HepG2 (cell line): Measurements from ENCODE around the gene MRPL18. TPM values are rescaled to one million over a fixed set of nuclear protein-coding genes. Genes with fewer than 3 reads are reported as not detected.

Experiments
- AGO2 ChIP-seq: fragments of 200-400 bp; formaldehyde crosslinking; optimal IDR thresholded peaks from 2 replicates; pipeline ENCODE3; 2017; ENCODE audit warnings: mild to moderate bottlenecking, low read depth, low read length, moderate library complexity
- AHR ChIP-seq: IDR thresholded peaks from 2 replicates; pipeline ENCODE4 v1.6.1; 2018; ENCODE audit warnings: missing genetic modification reagents, missing compliant biosample characterization
- ARID5B ChIP-seq: IDR thresholded peaks from 2 replicates; pipeline ENCODE4 v1.4.0; 2020; ENCODE audit warnings: mild to moderate bottlenecking, missing genetic modification reagents
- CEBPB ChIP-seq: IDR thresholded peaks from 2 replicates; pipeline ENCODE4 v1.6.1; 2011; ENCODE audit warnings: low read depth, low read length, improper control_type of control experiment, borderline replicate concordance
- CSRNP1 ChIP-seq: sonication (generic); formaldehyde crosslinking; IDR thresholded peaks from 2 replicates; pipeline ENCODE4 v1.8.1; 2023; ENCODE audit warnings: mild to moderate bottlenecking, missing genetic modification reagents
- KDM5B ChIP-seq: sonication (generic); formaldehyde crosslinking; IDR thresholded peaks from 2 replicates; pipeline ENCODE4 v1.4.0; 2020; ENCODE audit warnings: missing genetic modification reagents, mild to moderate bottlenecking, borderline replicate concordance
- KLF15 ChIP-seq: sonication (generic); formaldehyde crosslinking; IDR thresholded peaks from 2 replicates; pipeline ENCODE4 v1.8.1; 2023; ENCODE audit warnings: borderline replicate concordance, mild to moderate bottlenecking, inconsistent platforms, missing genetic modification reagents, mixed read lengths
- MTF1 ChIP-seq: sonication (generic); formaldehyde crosslinking; IDR thresholded peaks from 2 replicates; pipeline ENCODE4 v1.5.0; 2020; ENCODE audit warnings: missing genetic modification reagents
- MZF1 ChIP-seq: sonication (generic); formaldehyde crosslinking; IDR thresholded peaks from 2 replicates; pipeline ENCODE4 v1.8.1; 2023; ENCODE audit warnings: mild to moderate bottlenecking, missing genetic modification reagents, borderline replicate concordance
- NFYC ChIP-seq: IDR thresholded peaks from 2 replicates; pipeline ENCODE4 v1.6.1; 2016; ENCODE audit warnings: missing genetic modification reagents, missing compliant biosample characterization
- RELA ChIP-seq: sonication (generic); formaldehyde crosslinking; IDR thresholded peaks from 2 replicates; pipeline ENCODE4 v1.4.0; 2020; ENCODE audit warnings: missing genetic modification reagents
- SALL1 ChIP-seq: sonication (generic); formaldehyde crosslinking; IDR thresholded peaks from 2 replicates; pipeline ENCODE4 v1.8.0; 2022; ENCODE audit warnings: mild to moderate bottlenecking, missing genetic modification reagents
- ZBTB42 ChIP-seq: sonication (generic); formaldehyde crosslinking; IDR thresholded peaks from 2 replicates; pipeline ENCODE4 v1.5.0; 2020; ENCODE audit warnings: mild to moderate bottlenecking, missing genetic modification reagents
- ZNF687 ChIP-seq: sonication (generic); formaldehyde crosslinking; IDR thresholded peaks from 2 replicates; pipeline ENCODE4 v1.5.1; 2020; ENCODE audit warnings: mild to moderate bottlenecking, missing genetic modification reagents, moderate library complexity
- ZNF768 ChIP-seq: sonication (generic); formaldehyde crosslinking; IDR thresholded peaks from 2 replicates; pipeline ENCODE4 v1.4.0; 2020; ENCODE audit warnings: missing genetic modification reagents
- polyA plus RNA-seq, 8 experiments: library from polyadenylated mRNA; depleted of rRNA in 3 of 8; stranded (reverse) in 7 of 8; unstranded in 1 of 8; fragments of >200 nt; fragmentation: Illumina TruSeq in 4 of 8; extraction: Trizol in 4 of 8; gene quantifications; 2 replicates each; pipeline versions ENCODE4 v1.2.1 to v1.2.3, GENCODE V29; 2011 to 2016; ENCODE audit warnings: low read depth in 4 of 8, missing spikeins in 1 of 8, mixed read lengths in 1 of 8; ENCODE audit not compliant: insufficient read depth in 1 of 8
- total RNA-seq, 5 experiments: library from RNA; depleted of rRNA; stranded (reverse); fragments of >200 nt; fragmentation: Illumina TruSeq; extraction: Trizol; gene quantifications; 2 replicates each; pipeline ENCODE4 v1.2.3, GENCODE V29; 2016; ENCODE audit warnings: low read depth in 1 of 5
- TF ChIP-seq, protein P1 (sequence below): sonication (generic); formaldehyde crosslinking; IDR thresholded peaks from 2 replicates; pipeline ENCODE4 v1.4.0; 2020; ENCODE audit warnings: missing genetic modification reagents, borderline replicate concordance

The MRPL18 gene
- total and polyA plus RNA-seq, 2 of the 13 experiments (the other 11 are each of a cell fraction or from before 2014, with no cell fraction given) = 85.6 to 176 TPM

DNA sequence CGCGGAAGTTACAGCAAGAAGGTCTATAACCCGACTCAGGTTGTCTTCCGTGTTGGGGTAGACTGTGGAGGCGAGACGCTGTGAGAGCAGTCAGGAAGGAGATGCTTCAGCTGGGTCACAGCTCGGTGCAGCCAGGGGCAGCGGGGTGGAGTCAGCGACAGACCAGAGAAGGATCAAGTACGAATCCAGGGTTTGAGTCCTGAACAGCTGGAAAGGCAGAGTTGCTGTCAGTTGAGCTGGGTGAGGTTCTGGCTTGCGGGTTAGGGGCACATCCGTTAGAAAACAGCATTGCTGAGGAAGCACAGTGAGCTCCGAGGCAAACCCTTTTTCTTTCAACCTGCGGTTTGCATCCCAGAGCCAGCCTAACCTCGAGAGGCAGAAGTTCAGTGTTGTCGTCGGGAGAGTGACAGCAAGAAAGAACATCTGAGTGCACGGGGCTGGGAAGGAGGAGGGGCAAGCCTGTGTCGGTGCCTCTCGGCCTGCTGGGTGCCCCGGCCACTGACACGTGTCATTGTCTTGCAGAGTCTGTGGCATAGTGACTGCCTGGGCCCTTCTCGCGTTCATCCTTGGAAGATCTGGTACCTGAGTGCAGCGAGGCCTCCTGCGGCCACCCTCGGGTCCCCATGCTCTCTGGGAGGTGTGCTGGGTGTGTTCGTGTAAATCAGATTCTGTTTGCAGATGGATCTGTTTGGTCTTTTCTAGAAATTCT is 29.8 kb downstream of the MRPL18 start (continued):
- TF ChIP-seq, protein P1, sequence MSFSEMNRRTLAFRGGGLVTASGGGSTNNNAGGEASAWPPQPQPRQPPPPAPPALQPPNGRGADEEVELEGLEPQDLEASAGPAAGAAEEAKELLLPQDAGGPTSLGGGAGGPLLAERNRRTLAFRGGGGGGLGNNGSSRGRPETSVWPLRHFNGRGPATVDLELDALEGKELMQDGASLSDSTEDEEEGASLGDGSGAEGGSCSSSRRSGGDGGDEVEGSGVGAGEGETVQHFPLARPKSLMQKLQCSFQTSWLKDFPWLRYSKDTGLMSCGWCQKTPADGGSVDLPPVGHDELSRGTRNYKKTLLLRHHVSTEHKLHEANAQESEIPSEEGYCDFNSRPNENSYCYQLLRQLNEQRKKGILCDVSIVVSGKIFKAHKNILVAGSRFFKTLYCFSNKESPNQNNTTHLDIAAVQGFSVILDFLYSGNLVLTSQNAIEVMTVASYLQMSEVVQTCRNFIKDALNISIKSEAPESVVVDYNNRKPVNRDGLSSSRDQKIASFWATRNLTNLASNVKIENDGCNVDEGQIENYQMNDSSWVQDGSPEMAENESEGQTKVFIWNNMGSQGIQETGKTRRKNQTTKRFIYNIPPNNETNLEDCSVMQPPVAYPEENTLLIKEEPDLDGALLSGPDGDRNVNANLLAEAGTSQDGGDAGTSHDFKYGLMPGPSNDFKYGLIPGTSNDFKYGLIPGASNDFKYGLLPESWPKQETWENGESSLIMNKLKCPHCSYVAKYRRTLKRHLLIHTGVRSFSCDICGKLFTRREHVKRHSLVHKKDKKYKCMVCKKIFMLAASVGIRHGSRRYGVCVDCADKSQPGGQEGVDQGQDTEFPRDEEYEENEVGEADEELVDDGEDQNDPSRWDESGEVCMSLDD (CRISPR knock-in tag) = no peak
- TF ChIP-seq KLF15 (no peak), CEBPB (no peak), ZNF687 (CRISPR knock-in tag) (peak; percentile 65), NFYC (CRISPR knock-in tag) (no peak), SALL1 (CRISPR knock-in tag) (0 out of 2 replicates have a peak, but pooled peaks have one; percentile 20), AGO2 (no peak), KDM5B (CRISPR knock-in tag) (peak; percentile 38; the same call in 1 of the 2 replicates), ZNF768 (CRISPR knock-in tag) (0 out of 2 replicates have a peak, but pooled peaks have one; percentile 14), AHR (CRISPR knock-in tag) (no peak), CSRNP1 (CRISPR knock-in tag) (no peak), ZBTB42 (CRISPR knock-in tag) (no peak), MTF1 (CRISPR knock-in tag) (no peak), RELA (CRISPR knock-in tag) (no peak), MZF1 (no peak), ARID5B (CRISPR knock-in tag) (0 out of 2 replicates have a peak, but pooled peaks have one; percentile 21)
